GM21367 (cell line): ENCODE results near the gene C16orf87.
A peak's percentile ranks its signal among the peaks of the same experiment; 100 is the strongest.

Experiments
- ATAC-seq: cut with Tn5 transposase; IDR thresholded peaks from one replicate; pipeline ENCODE4 v1.9.1; 2021; ENCODE audit not compliant: unreplicated experiment

Gene C16orf87

GRCh38 chr16:46843898-46844642, 13.1 kb upstream of the C16orf87 start:
- no peak for ATAC-seq

- no peak for ATAC-seq
Measured at GRCh38 chr16:46842192-46842895, 11.4 kb upstream of the C16orf87 start.

GRCh38 chr16:46839986-46840443, 9.0 kb upstream of the C16orf87 start:
- no peak for ATAC-seq

GRCh38 chr16:46836534-46837530, 5.9 kb upstream of the C16orf87 start:
- no peak for ATAC-seq

GRCh38 chr16:46833460-46833800, 2.5 kb upstream of the C16orf87 start:
- no peak for ATAC-seq

- ATAC-seq, result no peak
Measured at GRCh38 chr16:46832757-46833459, 1.9 kb upstream of the C16orf87 start.

- peak; percentile 9 for ATAC-seq
Measured at GRCh38 chr16:46830417-46830901, 521 bp downstream of the C16orf87 start.

GRCh38 chr16:46828943-46829342, 2.0 kb downstream of the C16orf87 start:
- no peak for ATAC-seq

- no peak for ATAC-seq
Measured at GRCh38 chr16:46828292-46828691, 2.7 kb downstream of the C16orf87 start.

GRCh38 chr16:46826631-46827030, 4.3 kb downstream of the C16orf87 start:
- no peak for ATAC-seq

GRCh38 chr16:46822270-46822669, 8.7 kb downstream of the C16orf87 start:
- ATAC-seq, result no peak

GRCh38 chr16:46817961-46818360, 13.0 kb downstream of the C16orf87 start:
- ATAC-seq, result no peak

- no peak for ATAC-seq
Measured at GRCh38 chr16:46814790-46815189, 16.2 kb downstream of the C16orf87 start.

GRCh38 chr16:46813611-46814010, 17.4 kb downstream of the C16orf87 start:
- ATAC-seq, result no peak

- no peak for ATAC-seq
Measured at GRCh38 chr16:46812781-46813540, 18.0 kb downstream of the C16orf87 start.

GRCh38 chr16:46811682-46812081, 19.3 kb downstream of the C16orf87 start:
- ATAC-seq, result no peak

GRCh38 chr16:46808997-46809396, 22.0 kb downstream of the C16orf87 start:
- no peak for ATAC-seq

GRCh38 chr16:46807336-46807735, 23.6 kb downstream of the C16orf87 start:
- no peak for ATAC-seq

- ATAC-seq, result no peak
Measured at GRCh38 chr16:46803373-46803772, 27.6 kb downstream of the C16orf87 start.
